B cell (primary cell): ENCODE results near the gene EXOC7.

Experiments
- EZH2 ChIP-seq: IDR thresholded peaks from 2 replicates; pipeline ENCODE4 v1.6.1; 2012; ENCODE audit warnings: borderline replicate concordance, low read depth, mild to moderate bottlenecking, moderate library complexity, low read length; ENCODE audit not compliant: insufficient read depth, poor library complexity, severe bottlenecking
- TF ChIP-seq, protein P1 (sequence below): fragments of 200-600 bp; IDR thresholded peaks from one replicate; pipeline ENCODE4 v1.8.0; 2022; ENCODE audit warnings: antibody characterized with exemption, mild to moderate bottlenecking

DNA sequence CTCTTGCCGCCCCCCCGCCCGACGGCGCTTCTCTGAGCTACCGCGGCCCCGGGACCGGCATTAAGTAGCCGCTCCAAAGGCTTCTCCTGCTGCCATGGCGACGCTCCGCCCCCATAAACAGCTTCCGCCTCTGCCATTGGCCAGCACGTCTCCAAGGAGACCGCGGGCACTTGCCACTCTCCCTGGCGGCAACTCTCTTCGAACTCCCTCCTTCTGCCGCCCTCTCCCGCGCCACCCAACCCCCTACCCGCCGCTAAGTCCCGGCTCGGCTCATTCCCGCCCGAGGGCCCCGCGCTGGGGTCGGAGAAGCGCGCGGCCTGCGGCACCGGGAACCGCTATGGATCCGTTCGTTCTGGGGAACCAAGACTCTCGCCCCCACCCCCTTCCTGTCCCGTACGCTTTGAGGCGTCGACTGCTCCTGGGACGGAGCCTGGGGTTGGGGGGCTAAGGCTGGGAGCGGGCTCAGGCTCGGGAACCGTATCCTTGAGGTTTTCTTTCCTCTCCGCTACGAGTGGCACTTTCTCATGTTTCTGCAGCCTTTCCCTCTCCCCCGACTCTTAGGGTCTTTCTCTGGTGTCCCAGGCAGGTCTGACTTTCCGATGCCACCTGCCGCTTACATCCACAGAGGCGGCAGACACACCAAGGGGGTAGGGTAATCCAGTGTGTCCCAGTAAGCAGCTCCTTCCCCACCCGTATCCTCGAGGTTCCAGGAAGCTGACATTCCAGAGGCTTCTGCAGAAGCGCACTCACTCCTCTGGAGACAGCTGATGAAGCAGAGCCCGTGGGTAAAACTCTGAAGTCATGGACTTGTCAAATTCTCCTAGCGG lies 37.8 kb upstream of the EXOC7 start, which contains the start of gene FOXJ1:
- TF ChIP-seq, protein P1, sequence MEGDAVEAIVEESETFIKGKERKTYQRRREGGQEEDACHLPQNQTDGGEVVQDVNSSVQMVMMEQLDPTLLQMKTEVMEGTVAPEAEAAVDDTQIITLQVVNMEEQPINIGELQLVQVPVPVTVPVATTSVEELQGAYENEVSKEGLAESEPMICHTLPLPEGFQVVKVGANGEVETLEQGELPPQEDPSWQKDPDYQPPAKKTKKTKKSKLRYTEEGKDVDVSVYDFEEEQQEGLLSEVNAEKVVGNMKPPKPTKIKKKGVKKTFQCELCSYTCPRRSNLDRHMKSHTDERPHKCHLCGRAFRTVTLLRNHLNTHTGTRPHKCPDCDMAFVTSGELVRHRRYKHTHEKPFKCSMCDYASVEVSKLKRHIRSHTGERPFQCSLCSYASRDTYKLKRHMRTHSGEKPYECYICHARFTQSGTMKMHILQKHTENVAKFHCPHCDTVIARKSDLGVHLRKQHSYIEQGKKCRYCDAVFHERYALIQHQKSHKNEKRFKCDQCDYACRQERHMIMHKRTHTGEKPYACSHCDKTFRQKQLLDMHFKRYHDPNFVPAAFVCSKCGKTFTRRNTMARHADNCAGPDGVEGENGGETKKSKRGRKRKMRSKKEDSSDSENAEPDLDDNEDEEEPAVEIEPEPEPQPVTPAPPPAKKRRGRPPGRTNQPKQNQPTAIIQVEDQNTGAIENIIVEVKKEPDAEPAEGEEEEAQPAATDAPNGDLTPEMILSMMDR = no peak
- no peak for TF ChIP-seq EZH2
